ENCODE measurements around the gene PDE6G. TPM values are rescaled to one million over a fixed set of nuclear protein-coding genes. Genes with fewer than 3 reads are reported as not detected.

PDE6G gene
- total and polyA plus RNA-seq, 2 of the 8 experiments (the other 6 are each of a cell fraction or from before 2014, with no cell fraction given) = 5.8 to 12.9 TPM

- H3K79me2 ChIP-seq (ENCODE audit: control insufficient read depth in 1 of 2, insufficient read depth in 2 of 2, low read length in 2 of 2) = peaks cover 0 to 20% of the 10 kb centered on the region in 2 experiments; a peak in 2 of 4 replicates
- ChIA-PET POLR2A (ENCODE audit: partially characterized antibody) (interaction anchor here (0.8 to 28.4 kb wide), 9 partner anchors 12 to 220 kb away, joined by 3 to 436 read pairs (median 4); partner anchors contain the start of genes ARL16, HGS, MRPL12 and PDE6G), CTCF (ENCODE audit: partially characterized antibody) (interaction anchor here (1.1 to 1.6 kb wide), 2 partner anchors 23 to 34 kb away, joined by 3 to 6 read pairs; no protein-coding TSS in a partner anchor)
- no peaks in the 10 kb centered on the region for H3K27me3 ChIP-seq (replicated peaks in 1 of 4; ENCODE audit: control insufficient read depth in 3 of 4, extremely low read depth in 1 of 4, insufficient read depth in 3 of 4, low read length in 3 of 4)
- H2BK5ac ChIP-seq (ENCODE audit: low read depth, low read length) = no peak overlapping the region
- H3K27ac ChIP-seq (ENCODE audit: low read depth, low read length) = no peak overlapping the region
- no peak overlapping the region for H3K4ac ChIP-seq (replicated peaks; ENCODE audit: insufficient read length, low read depth, low read length)
- H4K20me1 ChIP-seq (replicated peaks in 1 of 2; ENCODE audit: control insufficient read depth in 1 of 2, insufficient read depth in 2 of 2, low read length in 2 of 2) = peaks cover 13 to 24% of the 10 kb centered on the region in 2 experiments
- H2BK20ac ChIP-seq (ENCODE audit: low read length) = no peak overlapping the region
- WGBS, 2 experiments (ENCODE audit: extremely low coverage in 1 of 2, insufficient coverage in 1 of 2, insufficient read length in 1 of 2, insufficient replicate concordance in 2 of 2, low coverage in 1 of 2, low lambda C conversion rate in 2 of 2, missing lambda C conversion rate in 1 of 2) = 95% methylated on average over 17 of the region's 18 CpGs; no CpG with 5 or more reads in 1 of the 2 experiments
- H3K9ac ChIP-seq (replicated peaks in 1 of 4; ENCODE audit: extremely low read depth in 1 of 4, low read depth in 3 of 4, low read length in 3 of 4) = no peak overlapping the region
- H3K56ac ChIP-seq (replicated peaks; ENCODE audit: insufficient read length, low read depth, low read length) = no peak overlapping the region
- H3K9me3 ChIP-seq (ENCODE audit: insufficient read depth in 2 of 2, low read depth in 1 of 2, low read length in 1 of 2) = no peaks in the 10 kb centered on the region
- H3K23me2 ChIP-seq (ENCODE audit: low read depth, low read length) = no peaks in the 10 kb centered on the region
- no peak overlapping the region for H3K23ac ChIP-seq (ENCODE audit: insufficient read length)
- no peak overlapping the region for H2AFZ ChIP-seq (ENCODE audit: low read length)
- H3K4me2 ChIP-seq (ENCODE audit: insufficient read depth in 1 of 2, low read depth in 2 of 2, low read length in 2 of 2) = no peak overlapping the region
- no peak overlapping the region for H2AK5ac ChIP-seq (ENCODE audit: low read depth, low read length)
- H3K4me3 ChIP-seq (ENCODE audit: extremely low read depth in 1 of 4, insufficient read depth in 2 of 4, low read depth in 3 of 4, low read length in 4 of 4) = no peak overlapping the region
- peaks cover 26 to 58% (median 51%) of the 10 kb centered on the region in 4 experiments for H3K36me3 ChIP-seq (ENCODE audit: control insufficient read depth in 2 of 4, insufficient read depth in 4 of 4, low read length in 3 of 4)
- no peak overlapping the region for H4K5ac ChIP-seq (ENCODE audit: insufficient read length, low read depth, low read length)
- no peak for FAIRE-seq
- no peak overlapping the region for H3K18ac ChIP-seq (ENCODE audit: extremely low read depth, low read length)
- DNase-seq (ENCODE audit: low read depth in 1 of 2, low spot score in 2 of 2) = no peak
- no peak overlapping the region for H4K8ac ChIP-seq (ENCODE audit: extremely low read depth, insufficient read depth, low read length)
- H3K79me1 ChIP-seq (ENCODE audit: low read depth, low read length) = peaks cover 2% of the 10 kb centered on the region; the same call in 1 of the 2 replicates
- H2BK12ac ChIP-seq (ENCODE audit: low read depth, low read length) = no peak overlapping the region
- TF ChIP-seq SUZ12 (IDR thresholded peaks at IDR 0.05; ENCODE audit: low read length) (no peak), SRF (IDR thresholded peaks at IDR 0.05; ENCODE audit: low read depth, low read length) (no peak), EGR1 (IDR thresholded peaks at IDR 0.05; ENCODE audit: borderline replicate concordance, low read depth, low read length) (no peak), ZNF274 (IDR thresholded peaks at IDR 0.05; ENCODE audit: borderline replicate concordance, extremely low read depth, low read length) (no peak), CHD1 (IDR thresholded peaks at IDR 0.05; ENCODE audit: low read depth, low read length) (no peak), GTF2F1 (IDR thresholded peaks at IDR 0.05; ENCODE audit: borderline replicate concordance, low read depth, low read length) (no peak), POLR2AphosphoS5 (IDR thresholded peaks at IDR 0.05; ENCODE audit: low read depth, low read length) (no peak), JUN (IDR thresholded peaks at IDR 0.05; ENCODE audit: low read depth, low read length) (no peak)
- H2BK15ac ChIP-seq (ENCODE audit: low read length) = no peak overlapping the region
- H3K14ac ChIP-seq (ENCODE audit: insufficient read length) = no peak overlapping the region
- H2BK120ac ChIP-seq (replicated peaks; ENCODE audit: low read depth, low read length) = no peak overlapping the region
- H3K4me1 ChIP-seq (replicated peaks in 1 of 4; ENCODE audit: control insufficient read depth in 3 of 4, insufficient read depth in 4 of 4, low read length in 3 of 4) = peaks cover 0 to 2% (median 2%) of the 10 kb centered on the region in 4 experiments; a peak in 4 of 7 replicates
- no peak overlapping the region for H4K91ac ChIP-seq (replicated peaks; ENCODE audit: insufficient read length, low read length)
These were observed 16.2 kb upstream of the PDE6G start for GRCh38 chr17:81672504-81672903.

All from H1 (cell line).